ENCODE measurements around the gene IFNGR1. TPM values are rescaled to one million over a fixed set of nuclear protein-coding genes. Genes with fewer than 3 reads are reported as not detected.

The IFNGR1 gene
- total and polyA plus RNA-seq, 10 of the 15 experiments (the other 5 are each of a cell fraction or from before 2014, with no cell fraction given), result 89.0 to 296 (median 138) TPM

- in situ Hi-C loops (cut with MboI) (no loop called here), intact Hi-C loops (cut with micrococcal nuclease; ENCODE audit: unreplicated experiment) (no loop called here)
- ChIA-PET RAD21 (ENCODE audit: unreplicated experiment) (interaction anchor here (0.5 to 1.6 kb wide), 7 partner anchors 9 to 77 kb away, joined by 3 to 9 read pairs (median 3); no protein-coding TSS in a partner anchor), POLR2A (interaction anchor here (0.7 to 2.2 kb wide), 6 partner anchors 9 to 610 kb away, joined by 3 to 17 read pairs (median 4); partner anchors contain the start of gene IFNGR1), SMC1A (ENCODE audit: uncharacterized antibody, unreplicated experiment) (interaction anchor here (1.0 to 4.7 kb wide), 6 partner anchors 8 to 24 kb away, joined by 3 to 46 read pairs (median 8); no protein-coding TSS in a partner anchor), CTCF (interaction anchor here (0.7 to 3.0 kb wide), 6 partner anchors 9 to 142 kb away, joined by 3 to 19 read pairs (median 4); no protein-coding TSS in a partner anchor)
- H3K27me3 ChIP-seq (replicated peaks in 1 of 2; ENCODE audit: control insufficient read depth in 2 of 2, insufficient read depth in 2 of 2, low read length in 1 of 2), result no peaks in the 10 kb centered on the region
- no peaks in the 10 kb centered on the region for H4K20me1 ChIP-seq (ENCODE audit: control insufficient read depth, insufficient read depth)
- H3K27ac ChIP-seq (ENCODE audit: control insufficient read depth, insufficient read depth), result no peak overlapping the region
- H2AFZ ChIP-seq (ENCODE audit: control insufficient read depth, low read depth, low read length), result no peak overlapping the region
- DNase-seq (ENCODE audit: low read depth, low spot score) (no peak), FAIRE-seq (no peak), ATAC-seq (no peak)
- no peak overlapping the region for H3K9ac ChIP-seq (ENCODE audit: control insufficient read depth, insufficient read depth, low read length)
- H3K4me2 ChIP-seq (ENCODE audit: control insufficient read depth, insufficient read depth), result no peak overlapping the region
- TF ChIP-seq ZBTB11 (CRISPR knock-in tag; IDR thresholded peaks at IDR 0.05) (no peak), RAD21 (IDR thresholded peaks at IDR 0.05; ENCODE audit: insufficient read depth, low read depth, low read length) (no peak), BCL3 (IDR thresholded peaks at IDR 0.05; ENCODE audit: borderline replicate concordance, insufficient read depth, low read depth, low read length, poor library complexity, severe bottlenecking) (no peak), SIX5 (IDR thresholded peaks at IDR 0.05; ENCODE audit: low read depth, low read length, severe bottlenecking) (no peak), MTA3 (IDR thresholded peaks at IDR 0.05; ENCODE audit: borderline replicate concordance, low read length) (no peak), EZH2 (IDR thresholded peaks at IDR 0.05; ENCODE audit: borderline replicate concordance, control insufficient read depth, low read depth, low read length) (no peak), CBX3 (IDR thresholded peaks at IDR 0.05; ENCODE audit: borderline replicate concordance, low read depth) (no peak), E2F4 (IDR thresholded peaks at IDR 0.05; ENCODE audit: low read depth, low read length) (no peak), CHD1 (IDR thresholded peaks at IDR 0.05; ENCODE audit: low read depth, low read length) (no peak)
- peaks cover 27% of the 10 kb centered on the region for H3K4me1 ChIP-seq (ENCODE audit: control insufficient read depth, insufficient read depth, low read length)
- BruUV-seq (replicated peaks), result no TSS peak
- 86% methylated on average over 5 of the region's 5 CpGs for WGBS (ENCODE audit: insufficient coverage, insufficient replicate concordance, low lambda C conversion rate, missing lambda C conversion rate)
- H3K9me3 ChIP-seq (replicated peaks; ENCODE audit: control insufficient read depth, insufficient read depth, low read length), result peaks cover 2% of the 10 kb centered on the region; the same call in 1 of the 3 replicates
- H3K79me2 ChIP-seq (ENCODE audit: control insufficient read depth, insufficient read depth, low read length), result no peaks in the 10 kb centered on the region
- no peak overlapping the region for H3K4me3 ChIP-seq
- no peaks in the 10 kb centered on the region for H3K36me3 ChIP-seq (ENCODE audit: control insufficient read depth in 2 of 2, insufficient read depth in 2 of 2, low read length in 1 of 2)
These were observed 17.6 kb upstream of the IFNGR1 start for GRCh38 chr6:137236581-137237355.

Measured in GM12878 (cell line).